Activated CD4-positive, alpha-beta memory T cell treated with anti-CD3 and anti-CD28 coated beads, Interleukin-2, amount 10 ng/mL, durations not matched to agents 7 days and 5 days (primary cell): ENCODE measurements around the gene ADH1B. TPM values are rescaled to one million over a fixed set of nuclear protein-coding genes. Genes with fewer than 3 reads are reported as not detected.

Source experiments
- CTCF ChIA-PET: fragments of 350-600 bp; sonication (Branson Sonifier 250); formaldehyde crosslinking; loops from one replicate; lab custom pipeline; 2021; ENCODE audit warnings: antibody characterized with exemption, inconsistent platforms; lab: Charles Lee
- POLR2A ChIA-PET: fragments of 350-600 bp; sonication (Branson Sonifier 250); formaldehyde crosslinking; loops from one replicate; lab custom pipeline; 2021; ENCODE audit warnings: antibody characterized with exemption; lab: Charles Lee
- DNase-seq: peaks from one replicate; pipeline ENCODE4 v3.0.0-alpha.2; 2020
- H3K27ac Mint-ChIP-seq: one replicate; pipeline ENCODE4 v1.8.0; 2021; ENCODE audit warnings: mild to moderate bottlenecking, mixed read lengths
- H3K27me3 Mint-ChIP-seq: one replicate; pipeline ENCODE4 v1.8.0; 2021; ENCODE audit warnings: mixed read lengths
- H3K36me3 Mint-ChIP-seq: one replicate; pipeline ENCODE4 v1.8.0; 2021; ENCODE audit warnings: low read depth, mixed read lengths
- H3K4me1 Mint-ChIP-seq: one replicate; pipeline ENCODE4 v1.8.0; 2021; ENCODE audit warnings: mixed read lengths
- H3K4me3 Mint-ChIP-seq: one replicate; pipeline ENCODE4 v1.8.0; 2021; ENCODE audit warnings: mild to moderate bottlenecking, mixed read lengths
- H3K9me3 Mint-ChIP-seq: one replicate; pipeline ENCODE4 v1.8.0; 2021; ENCODE audit warnings: mixed read lengths
- total RNA-seq, 2 experiments: library from RNA; stranded (reverse); gene quantifications; one replicate each; pipeline ENCODE4 v1.2.3, GENCODE V29; 2021

ADH1B gene
- total RNA-seq, 2 experiments from 2014 or later: not detected

- DNase-seq: no peak
- Mint-ChIP-seq H3K36me3 (no peaks in the 10 kb centered on the region), H3K27ac (no peak overlapping the region), H3K27me3 (no peaks in the 10 kb centered on the region), H3K4me1 (no peaks in the 10 kb centered on the region), H3K4me3 (no peak overlapping the region), H3K9me3 (peaks cover 2% of the 10 kb centered on the region)
- ChIA-PET POLR2A (no interaction called here), CTCF (no interaction called here)
Measured at GRCh38 chr4:99273704-99274103, 47.5 kb downstream of the ADH1B start.

- ChIA-PET CTCF (no interaction called here), POLR2A (no interaction called here)
- DNase-seq: no peak
- H3K4me1 Mint-ChIP-seq: no peaks in the 10 kb centered on the region
- peaks cover 3% of the 10 kb centered on the region for H3K9me3 Mint-ChIP-seq
- no peaks in the 10 kb centered on the region for H3K36me3 Mint-ChIP-seq
- no peak overlapping the region for H3K4me3 Mint-ChIP-seq
- H3K27ac Mint-ChIP-seq: no peak overlapping the region
- no peaks in the 10 kb centered on the region for H3K27me3 Mint-ChIP-seq
Measured at GRCh38 chr4:99264927-99265326, 56.3 kb downstream of the ADH1B start.

Other genes starting within 250 kb of the ADH1B start
- gene ADH5, start 232.6 kb downstream of the ADH1B start, total RNA-seq: 100 to 1,000 TPM; 107 to 114 TPM
- not detected for gene ADH4, start 177.1 kb downstream of the ADH1B start, total RNA-seq
- not detected for gene ADH6, start 102.2 kb downstream of the ADH1B start, total RNA-seq
- gene ADH1A, start 30.4 kb downstream of the ADH1B start, total RNA-seq: not detected
- not detected for gene ADH1C, start 31.3 kb upstream of the ADH1B start, total RNA-seq
- not detected for gene ADH7, start 113.9 kb upstream of the ADH1B start, total RNA-seq
- gene C4orf17, start 189.6 kb upstream of the ADH1B start, total RNA-seq: not detected
- 10 to 100 TPM in 1 of 2 experiments, 1 to 10 TPM in 1; 8.5 to 10.4 TPM for gene TRMT10A, start 242.6 kb upstream of the ADH1B start, total RNA-seq